Measurements from ENCODE around the gene C9orf78.

C9orf78 gene

GRCh38 chr9:129835128-129835859 lies at the start of gene C9orf78, which contains the start of gene USP20:
Gene C9orf78 (minus strand): TSS chr9:129835275. CDS start chr9:129835221, 54 bp downstream.
Gene USP20 (plus strand): TSS chr9:129835458. CDS start chr9:129852556, 17,098 bp downstream.
- in situ Hi-C loops (cut with HindIII; ENCODE audit: low sequenced_read_pairs), result no loop called here

DNA sequence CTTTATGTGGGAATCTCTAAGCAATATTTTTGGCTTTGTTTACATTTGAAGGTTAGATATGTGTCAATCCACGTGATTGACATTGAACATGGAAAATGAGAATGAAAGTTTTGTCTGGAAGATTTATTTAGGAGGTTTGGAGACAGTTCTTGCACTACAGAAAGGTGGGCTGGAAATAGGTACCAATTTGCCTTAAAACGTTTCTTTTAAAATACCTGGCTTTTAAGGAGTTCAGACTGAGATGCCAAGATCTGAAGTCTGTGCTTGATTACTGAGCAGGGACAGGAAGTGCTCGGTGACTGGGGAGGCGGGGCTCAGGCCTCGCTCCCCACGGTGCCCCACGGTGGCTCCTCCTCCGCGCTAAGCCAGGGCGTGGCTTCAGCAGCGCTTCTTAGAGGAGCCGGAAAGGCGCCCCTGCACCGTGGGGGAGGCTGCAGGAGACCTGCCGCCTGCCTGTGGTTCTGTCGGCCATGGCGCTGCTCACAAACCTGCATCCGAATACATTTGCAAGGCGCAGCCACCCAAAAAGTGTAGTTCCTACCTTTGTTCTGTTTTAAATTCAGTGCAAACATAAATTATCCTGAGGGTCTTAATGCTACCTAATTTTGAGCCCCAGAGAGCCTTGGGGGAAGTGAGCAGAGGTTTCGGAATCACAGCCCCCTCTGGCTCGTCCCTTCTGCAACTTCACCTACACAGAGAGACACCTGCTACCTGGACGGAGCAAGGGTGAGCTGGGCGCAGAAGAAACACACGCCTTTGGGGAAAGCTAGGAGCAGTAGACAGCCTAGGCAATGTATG lies 49.3 kb upstream of the C9orf78 start:
- in situ Hi-C loops (cut with HindIII; ENCODE audit: low sequenced_read_pairs), result no loop called here

DNA sequence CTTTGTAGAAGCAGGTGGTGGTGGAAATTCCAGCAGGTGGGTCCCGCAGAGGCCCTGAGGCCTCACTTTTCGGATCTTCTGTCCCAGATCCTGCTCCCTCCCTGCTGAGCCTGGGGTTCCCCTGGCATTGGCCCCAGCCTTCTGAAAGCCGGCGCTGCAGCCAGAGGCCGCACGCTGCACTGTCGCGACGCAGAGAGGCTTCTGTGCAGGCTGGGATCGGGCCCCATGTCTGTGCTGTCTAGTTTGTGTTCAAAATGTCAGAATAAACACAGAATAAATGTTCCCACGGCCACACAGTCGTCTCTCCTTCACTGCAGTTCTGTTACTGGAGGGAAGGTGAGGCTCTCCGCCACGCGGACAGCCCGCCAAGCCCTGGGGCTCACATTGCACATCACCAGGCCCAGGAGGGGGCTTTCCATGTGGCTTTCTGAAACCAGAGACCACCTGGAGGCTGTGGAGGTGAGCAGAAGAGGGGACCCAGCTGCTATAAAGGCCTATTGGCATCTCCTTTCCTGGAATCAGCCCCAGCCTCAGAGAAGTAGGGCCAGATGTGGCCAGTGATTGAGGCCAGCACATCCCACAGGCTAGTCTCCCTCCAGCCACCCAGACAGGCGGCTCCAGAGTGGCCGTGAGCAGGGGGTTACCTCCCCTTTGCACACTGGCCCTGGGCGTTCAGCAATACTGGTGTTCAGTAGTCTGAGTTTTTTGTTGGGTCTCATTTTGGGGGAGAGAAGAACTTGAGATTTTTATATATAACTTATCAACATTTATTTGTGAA lies 46.7 kb upstream of the C9orf78 start:
- in situ Hi-C loops (cut with HindIII; ENCODE audit: low sequenced_read_pairs), result no loop called here

DNA sequence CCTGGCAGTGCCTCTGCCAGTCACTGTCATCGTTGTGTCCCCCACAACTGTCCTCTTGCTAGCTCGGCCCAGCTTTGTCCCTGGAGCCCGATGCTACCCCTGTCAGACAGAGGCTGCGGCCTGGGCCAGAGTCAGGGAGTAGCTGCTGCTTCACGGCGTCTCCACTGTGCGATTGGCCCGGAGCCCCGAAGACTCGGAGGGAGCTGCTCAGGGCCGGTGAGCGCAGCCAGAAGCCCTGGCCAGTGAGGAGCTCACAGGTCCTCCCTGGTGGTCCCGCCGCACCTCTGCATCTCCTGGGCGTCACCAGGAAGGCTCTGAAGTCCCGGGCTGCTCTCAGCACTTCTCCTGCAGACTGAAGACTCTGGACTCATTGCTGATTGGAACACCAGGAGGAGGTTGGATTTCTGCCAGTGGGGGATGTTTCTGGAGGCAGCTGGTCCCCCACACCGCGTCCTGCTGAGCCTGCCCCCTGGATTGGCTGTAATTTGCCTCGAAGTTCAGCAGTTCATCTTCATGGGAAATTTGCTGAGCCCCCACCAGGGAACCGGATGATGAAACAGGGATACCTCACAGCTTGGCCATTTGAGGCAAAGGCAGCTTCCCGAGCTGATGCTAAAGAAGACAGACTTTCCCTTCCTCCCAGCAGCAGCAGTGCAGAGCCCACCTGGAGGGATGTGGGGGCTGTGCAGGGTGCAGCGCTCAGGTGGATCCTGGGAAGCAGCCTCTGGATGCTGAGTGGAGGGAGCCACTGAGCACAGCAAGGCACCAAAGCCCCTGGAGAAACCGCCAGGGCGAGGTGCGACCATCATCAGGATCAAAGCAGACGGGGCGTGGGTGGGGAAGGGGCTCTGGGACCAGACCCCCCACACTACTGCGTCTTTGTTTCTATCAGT lies 45.8 kb upstream of the C9orf78 start:
- in situ Hi-C loops (cut with HindIII; ENCODE audit: low sequenced_read_pairs), result no loop called here

DNA sequence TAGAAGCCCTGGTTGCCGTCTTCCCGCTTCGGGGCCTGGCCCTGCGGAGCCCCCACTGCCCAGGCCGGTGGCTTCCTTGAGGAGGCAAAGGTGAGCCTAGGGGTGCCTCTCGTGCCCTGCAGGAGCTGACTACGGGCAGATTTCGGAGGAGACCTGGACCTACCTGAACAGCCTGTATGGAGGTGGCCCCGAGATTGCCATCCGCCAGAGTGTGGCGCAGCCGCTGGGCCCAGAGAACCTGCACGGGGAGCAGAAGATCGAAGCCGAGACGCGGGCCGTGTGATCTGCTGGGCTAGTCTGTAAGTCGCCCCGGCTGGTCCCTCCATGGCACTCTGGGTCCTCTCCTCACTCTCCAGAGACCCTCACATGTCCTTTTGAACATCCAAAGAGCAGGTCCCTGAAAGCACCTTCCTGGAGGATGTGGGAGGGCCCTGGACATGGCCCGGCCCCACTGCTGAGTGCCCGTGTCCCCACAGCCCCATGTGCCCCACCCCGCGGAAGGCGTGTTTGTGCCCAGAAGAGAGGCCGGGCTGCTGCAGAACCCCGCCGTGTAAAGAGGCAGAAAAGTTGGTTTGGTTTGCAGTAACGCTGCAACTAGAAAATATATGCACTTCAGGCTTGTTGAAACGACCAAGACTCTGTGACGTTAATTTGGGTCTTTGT lies 45.0 kb upstream of the C9orf78 start:
- in situ Hi-C loops (cut with HindIII; ENCODE audit: low sequenced_read_pairs), result no loop called here

DNA sequence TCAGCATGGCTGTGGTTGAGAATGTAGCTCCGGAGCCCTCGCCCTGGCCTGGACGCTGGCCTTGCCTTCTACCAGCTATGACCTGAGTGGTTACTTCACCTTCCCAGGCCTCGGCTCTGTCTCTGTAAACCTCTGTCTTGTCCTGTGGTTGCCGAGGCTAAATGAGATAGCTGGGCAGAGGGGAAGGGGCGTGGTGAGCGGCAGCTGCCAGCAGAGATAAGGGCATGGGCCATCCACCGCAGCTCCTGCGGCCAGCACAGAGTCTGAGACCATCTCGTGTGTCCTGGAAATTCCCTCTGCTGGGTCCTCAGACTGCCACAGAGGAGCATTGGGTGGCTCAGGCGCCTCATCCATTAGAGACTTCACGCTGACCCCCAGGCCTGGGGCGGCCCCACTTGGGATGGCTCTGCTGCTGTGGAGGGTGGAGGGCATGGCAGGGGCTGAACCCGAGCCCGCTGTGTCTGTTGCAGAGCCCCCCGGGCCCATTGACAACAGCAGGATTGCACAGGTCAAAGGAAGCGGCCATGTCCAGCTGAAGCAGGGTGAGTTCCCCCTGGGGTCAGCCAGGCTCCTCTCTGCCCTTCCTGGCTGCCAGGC lies 44.1 kb upstream of the C9orf78 start:
- in situ Hi-C loops (cut with HindIII; ENCODE audit: low sequenced_read_pairs), result no loop called here

DNA sequence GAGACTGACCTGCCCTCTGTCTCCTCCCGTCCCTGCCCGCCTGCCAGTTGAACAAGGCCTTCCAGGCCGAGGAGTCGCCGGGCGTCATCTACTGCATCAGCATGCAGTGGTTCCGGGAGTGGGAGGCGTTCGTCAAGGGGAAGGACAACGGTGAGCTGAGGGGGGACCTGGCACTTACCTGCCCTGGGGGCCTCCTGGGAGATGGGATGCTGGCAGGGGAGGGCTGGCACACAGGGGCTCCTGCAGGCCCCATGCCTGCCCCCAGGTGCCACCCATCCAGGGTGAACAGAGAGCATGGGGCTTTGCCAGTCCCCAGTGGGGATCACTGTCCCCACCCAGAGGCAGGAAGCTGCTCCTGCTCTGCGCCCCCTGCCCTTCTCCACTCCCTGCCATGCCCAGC lies 43.2 kb upstream of the C9orf78 start:
- in situ Hi-C loops (cut with HindIII; ENCODE audit: low sequenced_read_pairs), result no loop called here

DNA sequence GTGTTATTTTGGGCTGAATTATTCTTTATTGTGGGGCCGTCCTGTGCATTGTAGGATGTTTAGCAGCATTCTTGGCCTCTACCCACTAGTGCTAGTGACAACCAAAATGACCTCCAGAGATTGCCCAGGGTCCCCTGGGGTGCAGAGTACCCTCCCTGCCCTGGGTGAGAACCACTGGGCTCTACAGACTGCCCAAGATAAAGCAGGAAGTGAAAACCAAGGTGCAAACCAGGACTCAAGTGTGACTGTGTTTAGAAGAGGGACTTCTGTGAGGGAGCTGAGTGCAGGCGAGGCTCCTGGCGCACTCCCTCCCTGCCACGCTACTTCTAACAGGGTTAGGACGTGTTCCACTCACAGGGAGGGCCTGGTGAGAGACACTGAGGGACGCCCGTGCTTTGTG lies 41.7 kb upstream of the C9orf78 start:
- in situ Hi-C loops (cut with HindIII; ENCODE audit: low sequenced_read_pairs), result no loop called here

DNA sequence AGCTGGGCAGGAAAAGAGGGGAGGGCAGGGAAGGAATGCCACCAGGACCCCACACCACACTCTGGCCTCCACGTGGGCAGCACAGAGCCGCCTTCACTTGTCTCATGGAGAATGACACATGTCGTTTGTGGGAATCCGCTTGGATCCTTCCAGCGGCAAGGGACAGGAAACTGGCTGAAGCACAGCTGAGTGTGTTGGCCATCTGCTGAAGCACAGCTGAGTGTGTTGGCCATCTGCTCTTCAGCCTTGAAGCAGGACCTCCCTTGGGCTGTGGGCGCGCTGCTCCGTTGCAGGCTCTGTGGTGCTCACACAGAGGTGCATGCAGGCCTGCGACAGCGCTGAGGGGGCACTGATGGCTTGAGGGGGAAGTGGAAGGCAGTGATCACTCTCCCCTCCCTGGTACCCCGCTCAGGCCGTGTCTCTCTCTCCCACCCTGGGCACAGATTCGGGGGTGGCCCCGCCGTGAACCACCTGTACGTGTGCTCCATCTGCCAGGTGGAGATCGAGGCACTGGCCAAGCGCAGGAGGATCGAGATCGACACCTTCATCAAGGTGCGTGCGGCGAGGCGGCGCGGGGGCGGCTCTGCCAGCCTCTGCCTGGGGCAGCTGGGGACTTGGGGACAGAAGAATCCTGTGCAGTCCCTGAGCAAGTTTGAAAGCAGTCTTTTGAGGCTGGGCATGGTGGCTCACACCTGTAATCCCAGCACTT lies 40.8 kb upstream of the C9orf78 start:
- in situ Hi-C loops (cut with HindIII; ENCODE audit: low sequenced_read_pairs), result no loop called here

DNA sequence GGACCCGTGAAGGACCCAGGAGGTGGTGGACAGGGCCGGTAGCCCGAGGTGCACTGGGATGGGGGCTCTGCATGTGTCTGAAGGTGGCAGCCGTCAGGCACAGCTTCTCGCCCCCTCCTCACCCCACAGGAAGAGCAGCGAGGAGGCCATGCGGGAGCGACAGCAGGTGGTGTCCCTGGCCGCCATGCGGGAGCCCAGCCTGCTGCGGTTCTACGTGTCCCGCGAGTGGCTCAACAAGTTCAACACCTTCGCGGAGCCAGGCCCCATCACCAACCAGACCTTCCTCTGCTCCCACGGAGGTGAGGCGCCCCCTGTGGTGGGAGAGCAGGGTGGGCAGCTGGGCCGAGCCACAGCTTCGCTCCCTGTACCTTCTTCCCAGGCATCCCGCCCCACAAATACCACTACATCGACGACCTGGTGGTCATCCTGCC lies 40.1 kb upstream of the C9orf78 start:
- in situ Hi-C loops (cut with HindIII; ENCODE audit: low sequenced_read_pairs), result no loop called here

GRCh38 chr9:129874261-129875101 lies 39.4 kb upstream of the C9orf78 start:
- in situ Hi-C loops (cut with HindIII; ENCODE audit: low sequenced_read_pairs), result no loop called here

- in situ Hi-C loops (cut with HindIII; ENCODE audit: low sequenced_read_pairs), result no loop called here
Observed at GRCh38 chr9:129873563-129874190, 38.6 kb upstream of the C9orf78 start.

DNA sequence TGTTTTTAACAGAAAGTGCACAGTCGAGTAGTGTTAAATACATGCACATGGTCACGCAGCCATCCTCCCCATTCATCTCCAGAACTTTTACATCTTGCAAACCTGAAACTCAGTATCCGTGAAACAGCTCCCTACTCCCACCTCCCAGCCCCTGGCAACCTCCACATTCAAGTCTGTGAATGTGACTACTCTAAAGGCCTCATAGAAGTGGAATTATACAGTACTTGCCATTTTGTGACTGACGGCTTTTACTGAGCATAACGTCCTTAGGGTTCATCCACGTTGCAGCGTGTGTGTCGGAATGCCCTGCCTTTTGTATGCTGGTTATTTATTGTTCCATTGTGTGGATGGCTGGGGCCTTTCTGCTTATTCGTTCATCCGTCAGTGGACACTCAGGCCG lies 36.0 kb upstream of the C9orf78 start:
- in situ Hi-C loops (cut with HindIII; ENCODE audit: low sequenced_read_pairs), result no loop called here

GRCh38 chr9:129869585-129870501 lies 34.8 kb upstream of the C9orf78 start:
- in situ Hi-C loops (cut with HindIII; ENCODE audit: low sequenced_read_pairs), result no loop called here

GRCh38 chr9:129868872-129869486 lies 33.9 kb upstream of the C9orf78 start:
- in situ Hi-C loops (cut with HindIII; ENCODE audit: low sequenced_read_pairs), result no loop called here
